Thoracic aorta (tissue), 2 donors: ENCODE measurements around the gene MTF1. TPM values are rescaled to one million over a fixed set of nuclear protein-coding genes. Genes with fewer than 3 reads are reported as not detected.

Source experiments
- ATAC-seq: fragments of 150-250 bp; one replicate; pipeline ENCODE4 v1.8.0; 2017; ENCODE audit warnings: low read depth; ENCODE audit not compliant: insufficient number of reproducible peaks, low FRiP score
- DNase-seq: peaks from one replicate; pipeline ENCODE4 v3.0.0-alpha.2; 2020; ENCODE audit warnings: low spot score
- H3K27ac ChIP-seq, 2 donors: fragments of 200-600 bp; sonication (generic); 1 replicate in 1 of 2; 2 replicates in 1 of 2; pipeline ENCODE4 v1.5.1; 2016; ENCODE audit warnings: mild to moderate bottlenecking in 2 of 2, moderate library complexity in 2 of 2
- H3K27me3 ChIP-seq: fragments of 200-600 bp; sonication (generic); replicated peaks from 2 replicates; pipeline ENCODE4 v1.6.0; 2016; ENCODE audit warnings: mild to moderate bottlenecking; ENCODE audit not compliant: insufficient read depth
- H3K36me3 ChIP-seq: fragments of 200-600 bp; sonication (generic); one replicate; pipeline ENCODE4 v1.5.1; 2016
- H3K4me1 ChIP-seq, 2 donors: fragments of 200-600 bp; sonication (generic); 1 replicate in 1 of 2; 2 replicates in 1 of 2; pipeline versions ENCODE4 v1.5.1 to v1.6.0; 2016; ENCODE audit warnings: low read depth in 2 of 2, mild to moderate bottlenecking in 1 of 2; ENCODE audit not compliant: control insufficient read depth in 1 of 2
- H3K4me3 ChIP-seq: fragments of 200-600 bp; sonication (generic); 2 replicates; pipeline ENCODE4 v1.5.1; 2016; ENCODE audit warnings: mild to moderate bottlenecking
- H3K9me3 ChIP-seq: fragments of 200-600 bp; sonication (generic); 2 replicates; pipeline ENCODE4 v1.5.1; 2016
- total RNA-seq, 2 donors: library from RNA; depleted of rRNA; stranded (reverse); fragments of >200 nt; gene quantifications; one replicate each; pipeline versions ENCODE4 v1.1.0 to v1.2.3, GENCODE V29; 2016
- TF ChIP-seq, protein P1 (sequence below): fragments of 200-600 bp; sonication (generic); IDR thresholded peaks from one replicate; pipeline ENCODE4 v1.5.1; 2019; ENCODE audit warnings: antibody characterized with exemption

The MTF1 gene
- total RNA-seq, 2 donors from 2014 or later, result 4.5 to 9.3 TPM

- Histone ChIP-seq H3K27me3 (no peaks in the 10 kb centered on the region), H3K27ac (no peak overlapping the region), H3K9me3 (no peaks in the 10 kb centered on the region), H3K4me1 (no peaks in the 10 kb centered on the region), H3K4me3 (no peak overlapping the region), H3K36me3 (peaks cover 64% of the 10 kb centered on the region)
- DNase-seq, result no peak
- TF ChIP-seq, protein P1, sequence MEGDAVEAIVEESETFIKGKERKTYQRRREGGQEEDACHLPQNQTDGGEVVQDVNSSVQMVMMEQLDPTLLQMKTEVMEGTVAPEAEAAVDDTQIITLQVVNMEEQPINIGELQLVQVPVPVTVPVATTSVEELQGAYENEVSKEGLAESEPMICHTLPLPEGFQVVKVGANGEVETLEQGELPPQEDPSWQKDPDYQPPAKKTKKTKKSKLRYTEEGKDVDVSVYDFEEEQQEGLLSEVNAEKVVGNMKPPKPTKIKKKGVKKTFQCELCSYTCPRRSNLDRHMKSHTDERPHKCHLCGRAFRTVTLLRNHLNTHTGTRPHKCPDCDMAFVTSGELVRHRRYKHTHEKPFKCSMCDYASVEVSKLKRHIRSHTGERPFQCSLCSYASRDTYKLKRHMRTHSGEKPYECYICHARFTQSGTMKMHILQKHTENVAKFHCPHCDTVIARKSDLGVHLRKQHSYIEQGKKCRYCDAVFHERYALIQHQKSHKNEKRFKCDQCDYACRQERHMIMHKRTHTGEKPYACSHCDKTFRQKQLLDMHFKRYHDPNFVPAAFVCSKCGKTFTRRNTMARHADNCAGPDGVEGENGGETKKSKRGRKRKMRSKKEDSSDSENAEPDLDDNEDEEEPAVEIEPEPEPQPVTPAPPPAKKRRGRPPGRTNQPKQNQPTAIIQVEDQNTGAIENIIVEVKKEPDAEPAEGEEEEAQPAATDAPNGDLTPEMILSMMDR, result no peak
- ATAC-seq, result no peak
Observed at GRCh38 chr1:37878071-37878470, 18.7 kb upstream of the MTF1 start.

- Histone ChIP-seq H3K4me3 (no peak overlapping the region), H3K36me3 (peaks cover 58% of the 10 kb centered on the region), H3K27ac (no peak overlapping the region), H3K4me1 (no peaks in the 10 kb centered on the region), H3K9me3 (no peaks in the 10 kb centered on the region), H3K27me3 (no peaks in the 10 kb centered on the region)
- TF ChIP-seq, protein P1, result no peak
- ATAC-seq (no peak), DNase-seq (no peak)
Observed at GRCh38 chr1:37875833-37876232, 16.4 kb upstream of the MTF1 start.

DNA sequence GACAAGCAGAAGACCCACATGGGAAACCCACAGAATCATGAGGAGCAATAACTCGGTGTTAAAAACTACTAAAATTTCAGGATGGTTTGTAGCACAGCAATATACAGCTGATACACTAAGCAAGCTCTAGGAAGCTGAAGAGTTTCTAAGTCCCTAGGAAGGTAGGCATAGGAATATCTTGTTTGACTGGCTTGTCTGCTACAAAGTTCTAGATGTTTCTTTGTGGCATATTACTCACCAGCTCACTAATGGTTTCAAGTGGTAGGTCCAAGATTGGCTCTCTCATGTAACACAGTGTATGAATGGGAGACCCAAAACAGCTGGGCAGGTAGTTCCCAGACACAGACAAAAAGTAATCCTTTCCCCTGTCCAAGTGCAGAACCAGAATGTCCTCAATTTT lies 13.3 kb upstream of the MTF1 start:
- no peaks in the 10 kb centered on the region for H3K9me3 ChIP-seq
- H3K27ac ChIP-seq, result no peak overlapping the region
- peaks cover 63% of the 10 kb centered on the region for H3K36me3 ChIP-seq
- no peak overlapping the region for H3K4me3 ChIP-seq
- ATAC-seq (no peak), DNase-seq (no peak)
- TF ChIP-seq, protein P1, result no peak
- H3K27me3 ChIP-seq, result no peaks in the 10 kb centered on the region
- H3K4me1 ChIP-seq, result no peaks in the 10 kb centered on the region

- Histone ChIP-seq H3K4me1 (no peaks in the 10 kb centered on the region), H3K36me3 (peaks cover 65% of the 10 kb centered on the region), H3K9me3 (no peaks in the 10 kb centered on the region), H3K27me3 (no peaks in the 10 kb centered on the region), H3K4me3 (no peak overlapping the region), H3K27ac (no peak overlapping the region)
- TF ChIP-seq, protein P1, result no peak
- DNase-seq (no peak), ATAC-seq (no peak)
Observed at GRCh38 chr1:37868466-37868865, 9.1 kb upstream of the MTF1 start.

GRCh38 chr1:37867784-37868183 lies 8.4 kb upstream of the MTF1 start:
- TF ChIP-seq, protein P1, result no peak
- H3K36me3 ChIP-seq, result peaks cover 59% of the 10 kb centered on the region

More at GRCh38 chr1:37867784-37868183, 8.4 kb upstream of the MTF1 start:
- no peaks in the 10 kb centered on the region for H3K4me1 ChIP-seq
- H3K4me3 ChIP-seq, result no peak overlapping the region
- DNase-seq (no peak), ATAC-seq (no peak)
- no peaks in the 10 kb centered on the region for H3K27me3 ChIP-seq
- H3K9me3 ChIP-seq, result no peaks in the 10 kb centered on the region
- H3K27ac ChIP-seq, result no peak overlapping the region
